Measurements from ENCODE around the gene THEM4.
A peak's percentile ranks its signal among the peaks of the same experiment; 100 is the strongest.

Gene THEM4

DNA sequence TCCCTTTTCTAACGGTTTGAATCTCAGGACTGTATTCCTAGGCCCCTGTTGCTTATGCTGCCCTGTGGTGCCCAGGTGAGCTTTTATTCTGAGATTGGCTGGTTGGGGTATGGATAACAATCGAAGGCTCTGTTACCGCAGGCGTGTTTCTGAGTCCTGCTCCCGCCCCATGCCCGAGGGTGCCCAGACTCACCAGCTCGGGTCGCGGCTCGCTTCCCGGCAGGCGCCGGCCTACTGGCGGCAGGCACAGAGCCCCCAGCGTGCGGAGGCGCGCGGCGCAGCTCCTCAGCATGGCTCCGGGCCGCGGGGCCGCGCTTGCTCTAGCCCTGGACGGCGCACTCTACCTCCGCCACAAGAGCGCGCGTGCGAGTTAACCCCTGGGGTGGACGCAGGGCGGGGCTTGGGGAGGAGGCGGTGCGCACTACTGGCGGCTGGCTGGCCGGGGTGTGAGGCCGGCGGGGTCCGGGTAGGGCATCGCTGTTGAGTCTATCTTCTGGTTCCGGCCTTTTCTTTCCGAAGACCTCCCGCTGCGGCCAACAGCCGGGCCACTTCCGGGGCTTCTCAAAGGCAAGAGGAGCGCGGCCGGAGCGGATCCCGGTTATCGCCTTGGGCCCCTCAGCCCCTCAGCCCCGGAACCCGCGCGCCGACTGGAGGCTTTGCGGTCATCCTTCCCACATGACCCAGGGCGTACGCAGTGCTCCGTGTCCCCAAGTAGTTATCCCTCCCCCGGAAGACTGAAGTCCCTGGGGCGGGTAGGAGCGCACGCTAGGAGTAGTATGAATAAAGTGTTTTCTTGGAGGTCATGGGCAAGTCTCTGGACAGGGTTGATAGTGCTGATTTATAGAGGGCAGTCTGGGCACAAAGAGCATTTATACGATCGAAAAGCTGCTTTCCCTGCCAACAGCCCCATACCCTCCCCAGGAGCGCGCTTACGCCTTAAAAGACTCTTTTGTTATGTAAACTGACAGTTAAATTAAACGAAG, at the start of gene THEM4:
TSS of gene THEM4 (minus strand) at position 345 of the 983 bp plus-strand sequence. CDS start at position 292, 53 bp downstream.
- H3K4me3 ChIP-seq (ENCODE audit: low read depth, low read length), result peak within 1 kb of the TSS; percentile 83
- TF ChIP-seq POLR2A (IDR thresholded peaks at IDR 0.05; ENCODE audit: extremely low read depth, insufficient read length) (peak; percentile 74), MYC (IDR thresholded peaks at IDR 0.05; ENCODE audit: low read depth, low read length) (peak; percentile 70)
- TF ChIP-seq, protein P1, sequence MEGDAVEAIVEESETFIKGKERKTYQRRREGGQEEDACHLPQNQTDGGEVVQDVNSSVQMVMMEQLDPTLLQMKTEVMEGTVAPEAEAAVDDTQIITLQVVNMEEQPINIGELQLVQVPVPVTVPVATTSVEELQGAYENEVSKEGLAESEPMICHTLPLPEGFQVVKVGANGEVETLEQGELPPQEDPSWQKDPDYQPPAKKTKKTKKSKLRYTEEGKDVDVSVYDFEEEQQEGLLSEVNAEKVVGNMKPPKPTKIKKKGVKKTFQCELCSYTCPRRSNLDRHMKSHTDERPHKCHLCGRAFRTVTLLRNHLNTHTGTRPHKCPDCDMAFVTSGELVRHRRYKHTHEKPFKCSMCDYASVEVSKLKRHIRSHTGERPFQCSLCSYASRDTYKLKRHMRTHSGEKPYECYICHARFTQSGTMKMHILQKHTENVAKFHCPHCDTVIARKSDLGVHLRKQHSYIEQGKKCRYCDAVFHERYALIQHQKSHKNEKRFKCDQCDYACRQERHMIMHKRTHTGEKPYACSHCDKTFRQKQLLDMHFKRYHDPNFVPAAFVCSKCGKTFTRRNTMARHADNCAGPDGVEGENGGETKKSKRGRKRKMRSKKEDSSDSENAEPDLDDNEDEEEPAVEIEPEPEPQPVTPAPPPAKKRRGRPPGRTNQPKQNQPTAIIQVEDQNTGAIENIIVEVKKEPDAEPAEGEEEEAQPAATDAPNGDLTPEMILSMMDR (IDR thresholded peaks at IDR 0.05; ENCODE audit: low read depth, low read length), result no peak
- TF ChIP-seq, protein P2, sequence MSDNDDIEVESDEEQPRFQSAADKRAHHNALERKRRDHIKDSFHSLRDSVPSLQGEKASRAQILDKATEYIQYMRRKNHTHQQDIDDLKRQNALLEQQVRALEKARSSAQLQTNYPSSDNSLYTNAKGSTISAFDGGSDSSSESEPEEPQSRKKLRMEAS (IDR thresholded peaks at IDR 0.05; ENCODE audit: low read depth, low read length), result peak; percentile 78
- peak; percentile 99 for DNase-seq (ENCODE audit: low read depth)

DNA sequence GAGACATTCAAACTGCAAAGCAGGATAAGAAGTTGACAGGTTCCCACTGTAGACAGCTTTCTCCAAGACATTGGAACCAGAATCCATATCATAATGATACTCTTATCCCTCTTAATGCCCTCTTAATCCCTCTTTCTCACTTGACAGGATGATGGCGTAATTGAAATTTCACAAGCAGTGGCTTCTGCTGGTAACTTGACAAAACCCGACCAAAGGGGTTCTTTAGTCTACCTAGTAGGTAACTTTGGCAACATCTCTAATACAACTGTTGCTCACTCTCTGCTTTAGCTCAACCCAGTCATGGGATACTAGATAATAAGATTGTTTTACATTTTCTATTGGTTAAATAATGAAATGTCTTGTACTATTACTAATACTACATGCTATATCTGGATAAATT, 49.6 kb upstream of the THEM4 start:
- peak; percentile 70 for DNase-seq (ENCODE audit: low read depth)
- TF ChIP-seq MYC (IDR thresholded peaks at IDR 0.05; ENCODE audit: low read depth, low read length), result no peak
- TF ChIP-seq POLR2A (IDR thresholded peaks at IDR 0.05; ENCODE audit: extremely low read depth, insufficient read length), result no peak
- TF ChIP-seq, protein P1 (IDR thresholded peaks at IDR 0.05; ENCODE audit: low read depth, low read length), result no peak
- TF ChIP-seq, protein P2 (IDR thresholded peaks at IDR 0.05; ENCODE audit: low read depth, low read length), result no peak
- H3K4me3 ChIP-seq (ENCODE audit: low read depth, low read length), result no peak overlapping the region

DNA sequence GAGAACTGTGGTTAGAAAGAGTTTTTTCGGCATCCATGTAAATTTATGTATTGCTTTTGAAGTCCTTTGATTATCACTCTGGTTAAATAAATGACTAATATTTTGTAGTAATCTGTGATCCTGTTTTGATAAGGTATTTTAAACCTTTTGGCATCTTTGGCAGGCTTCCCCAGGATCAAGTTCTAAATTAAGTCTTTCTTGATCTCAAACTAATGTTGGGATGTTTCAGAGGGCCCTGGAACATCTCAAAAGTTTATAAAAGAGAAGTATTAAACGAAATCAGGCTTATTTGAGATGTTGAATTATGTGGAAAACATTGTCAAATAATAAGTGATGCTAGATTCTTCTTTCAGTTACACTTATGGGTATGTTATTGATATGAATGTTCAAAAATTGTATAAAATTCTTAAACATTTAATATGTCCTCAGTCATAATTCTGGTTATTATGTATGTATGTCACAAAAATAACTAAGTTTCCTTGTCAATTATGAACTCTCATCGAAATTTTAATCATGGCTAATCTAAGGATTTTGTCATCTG, 47.7 kb upstream of the THEM4 start:
- H3K4me3 ChIP-seq (ENCODE audit: low read depth, low read length), result no peak overlapping the region
- no peak for TF ChIP-seq POLR2A (IDR thresholded peaks at IDR 0.05; ENCODE audit: extremely low read depth, insufficient read length)
- no peak for TF ChIP-seq MYC (IDR thresholded peaks at IDR 0.05; ENCODE audit: low read depth, low read length)
- TF ChIP-seq, protein P2 (IDR thresholded peaks at IDR 0.05; ENCODE audit: low read depth, low read length), result no peak
- TF ChIP-seq, protein P1 (IDR thresholded peaks at IDR 0.05; ENCODE audit: low read depth, low read length), result no peak
- no peak for DNase-seq (ENCODE audit: low read depth)

DNA sequence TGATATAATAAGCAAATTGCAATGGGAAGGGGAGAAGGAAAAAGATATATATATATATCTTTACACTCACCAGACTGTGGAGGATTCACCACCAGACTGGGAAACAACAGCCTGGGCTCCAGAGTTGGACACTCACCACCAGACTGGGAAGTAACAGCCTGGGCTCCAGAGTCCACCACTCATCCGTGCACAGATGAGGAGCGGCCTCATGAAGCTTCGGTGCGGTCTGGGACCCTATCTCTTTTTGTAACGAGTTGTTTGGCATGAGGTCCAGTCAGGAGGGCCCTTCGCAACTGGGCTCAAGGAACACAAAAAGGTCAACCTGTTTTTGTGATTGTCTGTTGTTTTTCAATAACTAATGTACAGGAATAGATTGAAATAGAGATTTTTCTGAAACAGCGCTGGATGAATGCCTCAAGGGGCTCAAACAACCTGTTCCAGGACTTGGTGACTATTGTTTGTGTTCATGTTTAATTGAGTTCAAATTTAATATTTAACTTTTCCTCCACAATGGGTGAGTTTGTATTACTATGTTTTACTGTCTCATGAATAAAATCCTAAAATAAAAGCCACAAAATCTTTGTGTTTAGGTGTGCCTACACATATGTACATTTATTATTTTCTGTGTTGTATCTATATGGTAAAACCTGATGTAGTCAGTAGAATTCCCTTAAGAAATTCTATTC, 44.2 kb upstream of the THEM4 start:
- DNase-seq (ENCODE audit: low read depth), result no peak
- TF ChIP-seq, protein P2 (IDR thresholded peaks at IDR 0.05; ENCODE audit: low read depth, low read length), result no peak
- TF ChIP-seq MYC (IDR thresholded peaks at IDR 0.05; ENCODE audit: low read depth, low read length) (no peak), POLR2A (IDR thresholded peaks at IDR 0.05; ENCODE audit: extremely low read depth, insufficient read length) (no peak)
- TF ChIP-seq, protein P1 (IDR thresholded peaks at IDR 0.05; ENCODE audit: low read depth, low read length), result no peak
- no peak overlapping the region for H3K4me3 ChIP-seq (ENCODE audit: low read depth, low read length)

DNA sequence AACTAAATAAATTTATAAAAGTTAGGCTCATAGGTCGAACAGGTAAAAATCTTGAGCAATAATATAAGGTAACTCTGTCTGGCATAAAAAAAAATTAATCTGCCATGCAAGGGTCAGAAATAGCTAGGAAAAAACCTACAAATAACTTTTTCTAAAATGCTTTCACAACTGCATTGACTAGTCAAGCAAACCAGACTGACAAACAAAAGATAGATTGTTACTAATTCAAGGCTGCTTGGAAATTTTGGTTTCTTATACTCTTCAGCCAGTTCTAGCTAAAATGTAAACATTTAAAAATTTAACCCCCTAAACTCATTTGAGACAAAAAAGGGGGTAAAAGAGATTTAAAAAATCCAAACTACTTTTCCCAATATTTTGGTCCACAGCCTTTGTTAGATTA, 43.5 kb upstream of the THEM4 start:
- TF ChIP-seq, protein P2 (IDR thresholded peaks at IDR 0.05; ENCODE audit: low read depth, low read length), result no peak
- H3K4me3 ChIP-seq (ENCODE audit: low read depth, low read length), result no peak overlapping the region
- DNase-seq (ENCODE audit: low read depth), result no peak
